Memory B cell (primary cell): ENCODE data around the gene OR2L5.
A peak's percentile ranks its signal among the peaks of the same experiment; 100 is the strongest.

ENCODE experiments used
- ATAC-seq: fragments of 150-1000 bp; cut with Tn5 transposase; 2 replicates; pipeline ENCODE4 v1.10.0; 2021; ENCODE audit warnings: low read depth, mild to moderate bottlenecking, moderate library complexity
- DNase-seq, 2 donors: peaks; one replicate each; pipeline ENCODE4 v3.0.0; 2022; ENCODE audit warnings: low spot score in 2 of 2
- H3K27ac Mint-ChIP-seq: one replicate; pipeline ENCODE4 v1.8.0; 2022; ENCODE audit warnings: mild to moderate bottlenecking, moderate library complexity, mixed read lengths
- H3K27me3 Mint-ChIP-seq: one replicate; pipeline ENCODE4 v1.8.0; 2022; ENCODE audit warnings: mixed read lengths
- H3K36me3 Mint-ChIP-seq: one replicate; pipeline ENCODE4 v1.8.0; 2022; ENCODE audit warnings: mild to moderate bottlenecking, mixed read lengths
- H3K4me1 Mint-ChIP-seq: one replicate; pipeline ENCODE4 v1.8.0; 2022; ENCODE audit warnings: mixed read lengths
- H3K4me3 Mint-ChIP-seq: one replicate; pipeline ENCODE4 v1.8.0; 2022; ENCODE audit warnings: mild to moderate bottlenecking, moderate library complexity, mixed read lengths
- H3K9me3 Mint-ChIP-seq: one replicate; pipeline ENCODE4 v1.8.0; 2022; ENCODE audit warnings: mixed read lengths

Gene OR2L5, protein sequence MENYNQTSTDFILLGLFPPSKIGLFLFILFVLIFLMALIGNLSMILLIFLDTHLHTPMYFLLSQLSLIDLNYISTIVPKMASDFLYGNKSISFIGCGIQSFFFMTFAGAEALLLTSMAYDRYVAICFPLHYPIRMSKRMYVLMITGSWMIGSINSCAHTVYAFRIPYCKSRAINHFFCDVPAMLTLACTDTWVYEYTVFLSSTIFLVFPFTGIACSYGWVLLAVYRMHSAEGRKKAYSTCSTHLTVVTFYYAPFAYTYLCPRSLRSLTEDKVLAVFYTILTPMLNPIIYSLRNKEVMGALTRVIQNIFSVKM

DNA sequence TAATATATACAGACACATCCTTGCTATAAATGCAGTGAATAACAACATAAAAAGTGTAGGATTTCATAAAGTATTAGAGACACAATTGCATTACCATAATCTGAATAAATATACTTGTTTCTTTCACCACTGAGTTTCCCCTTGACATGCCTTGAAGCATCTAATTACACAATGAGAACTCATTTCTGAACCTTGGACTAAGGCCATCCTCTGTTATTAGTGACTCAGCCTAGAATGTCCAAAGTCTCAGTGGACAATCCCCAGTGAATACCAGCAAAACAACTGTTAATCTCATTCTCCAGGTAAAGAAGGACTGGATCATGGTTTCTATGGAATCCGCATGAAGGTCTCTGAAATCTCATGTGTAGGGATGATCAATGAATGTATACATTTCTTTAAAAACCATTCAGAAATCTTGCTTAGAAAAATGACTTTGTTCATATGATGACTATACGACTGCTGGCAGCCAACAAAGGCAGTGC is at the start of gene OR2L5:
Gene OR2L5, plus strand, starts transcription at position 432 of the 482 bp plus-strand sequence. CDS start 8,288 bp downstream, outside the sequence.
- Mint-ChIP-seq H3K4me3 (no peak within 1 kb of the TSS), H3K27ac (no peak within 1 kb of the TSS), H3K9me3 (peaks cover 19% of the 10 kb centered on the region), H3K36me3 (peaks cover 2% of the 10 kb centered on the region), H3K27me3 (no peaks in the 10 kb centered on the region), H3K4me1 (no peaks in the 10 kb centered on the region)
- ATAC-seq (no peak), DNase-seq (no peak)

DNA sequence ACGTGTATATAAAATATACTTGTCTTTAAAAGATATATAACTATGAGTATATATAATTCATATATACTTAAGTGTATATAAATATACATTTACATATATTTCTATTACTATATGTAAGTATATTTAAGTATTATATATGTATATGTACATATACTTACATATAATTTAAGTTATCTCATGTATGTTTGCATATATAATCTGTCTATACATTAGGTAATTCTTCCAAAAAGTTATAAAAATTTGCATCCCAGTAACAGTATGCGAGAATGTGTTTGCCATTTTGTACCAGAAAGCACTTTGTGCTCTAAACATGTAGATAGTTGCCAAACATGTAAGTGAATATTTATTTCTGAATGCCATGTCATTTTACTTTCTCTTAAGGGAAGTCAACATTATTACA is 48.5 kb upstream of the OR2L5 start, which contains the start of gene OR2AK2:
Gene OR2AK2, plus strand, starts transcription at position 301 of the 400 bp plus-strand sequence. CDS start 144 bp downstream, outside the sequence.
- H3K36me3 Mint-ChIP-seq = peaks cover 2% of the 10 kb centered on the region
- peak within 1 kb of the TSS; percentile 54 for H3K27ac Mint-ChIP-seq
- DNase-seq (no peak), ATAC-seq (no peak)
- peaks cover 14% of the 10 kb centered on the region for H3K4me1 Mint-ChIP-seq
- H3K4me3 Mint-ChIP-seq = no peak within 1 kb of the TSS
- H3K27me3 Mint-ChIP-seq = peaks cover 5% of the 10 kb centered on the region
- H3K9me3 Mint-ChIP-seq = peaks cover 4% of the 10 kb centered on the region

DNA sequence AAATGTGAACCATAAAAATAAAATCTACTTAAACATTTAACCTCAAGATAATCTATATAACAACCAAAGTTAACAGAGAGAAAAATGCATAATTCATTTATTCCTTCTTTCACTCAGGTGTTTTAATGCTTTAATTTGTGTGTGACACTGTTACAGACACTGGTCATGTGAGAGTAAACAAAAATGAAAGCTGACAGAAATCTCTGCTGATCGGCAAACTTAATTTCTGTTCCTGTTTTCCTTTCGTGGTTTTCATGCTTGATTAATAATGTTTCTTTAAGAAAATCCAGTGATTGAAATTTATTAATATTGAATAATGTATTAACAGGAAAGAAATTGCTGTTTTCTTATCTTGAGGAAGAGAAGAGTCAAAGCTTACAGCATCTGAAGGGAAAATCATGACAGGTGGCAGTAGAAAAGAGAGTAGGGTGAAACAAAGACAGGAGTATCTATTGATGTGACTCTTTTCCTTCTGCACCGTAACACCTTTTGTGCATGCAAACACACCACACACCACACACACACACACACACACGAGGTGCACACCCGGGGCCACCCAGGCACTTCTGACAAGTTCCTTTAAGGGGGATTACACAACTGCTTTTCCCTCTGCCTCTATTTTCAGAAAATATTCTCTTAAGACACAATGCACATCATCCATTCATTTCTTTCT is 46.8 kb upstream of the OR2L5 start:
- Mint-ChIP-seq H3K4me3 (peak overlapping the region; percentile 48), H3K27ac (peak overlapping the region; percentile 54), H3K27me3 (peaks cover 2% of the 10 kb centered on the region), H3K9me3 (peaks cover 2% of the 10 kb centered on the region), H3K4me1 (peaks cover 14% of the 10 kb centered on the region), H3K36me3 (peaks cover 2% of the 10 kb centered on the region)
- ATAC-seq (peak; percentile 86), DNase-seq (peak in 1 of 2 donors; percentile 26)

DNA sequence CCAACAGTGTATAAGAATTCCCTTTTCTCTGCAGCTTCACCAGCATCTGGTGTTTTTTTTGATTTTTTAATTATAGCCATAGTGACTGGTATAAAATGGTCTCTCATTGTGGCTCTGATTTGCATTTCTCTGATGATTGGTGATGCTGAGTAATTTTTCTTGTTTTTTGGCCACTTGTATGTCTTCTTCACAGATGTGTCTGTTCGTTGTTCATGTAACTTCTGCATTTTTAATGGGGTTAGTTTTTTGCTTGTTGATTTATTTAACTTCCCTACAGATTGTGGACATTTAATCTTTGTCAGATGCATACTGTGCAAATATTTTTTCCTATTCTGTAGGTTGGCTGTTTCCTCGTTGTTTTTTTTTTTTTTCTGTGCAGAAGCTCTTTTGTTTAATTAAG is 20.5 kb upstream of the OR2L5 start:
- Mint-ChIP-seq H3K36me3 (no peaks in the 10 kb centered on the region), H3K4me1 (no peaks in the 10 kb centered on the region), H3K27ac (no peak overlapping the region), H3K4me3 (no peak overlapping the region), H3K27me3 (peaks cover 3% of the 10 kb centered on the region), H3K9me3 (peaks cover 2% of the 10 kb centered on the region)
- no peak for ATAC-seq
- no peak for DNase-seq

DNA sequence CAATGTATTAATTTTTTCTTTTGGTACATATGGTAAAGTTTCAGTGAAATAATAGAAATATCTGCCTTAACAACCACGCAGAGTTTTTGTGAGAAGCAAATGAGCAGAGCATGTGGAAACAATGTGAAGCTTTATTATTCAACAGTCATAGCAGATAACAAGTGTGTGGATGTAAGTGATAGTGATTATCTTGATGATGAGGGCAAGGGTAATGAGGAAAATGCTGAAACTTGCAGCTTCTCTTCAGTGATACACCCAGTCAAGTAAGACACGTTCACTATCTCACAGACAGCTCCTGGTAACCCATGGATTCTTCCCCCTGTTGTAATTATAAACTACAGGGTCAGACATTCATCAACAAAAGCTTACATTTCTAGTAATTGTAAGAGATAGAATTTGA is 14.6 kb upstream of the OR2L5 start:
- H3K27me3 Mint-ChIP-seq = peaks cover 3% of the 10 kb centered on the region
- H3K4me1 Mint-ChIP-seq = no peaks in the 10 kb centered on the region
- H3K36me3 Mint-ChIP-seq = peaks cover 5% of the 10 kb centered on the region
- H3K27ac Mint-ChIP-seq = no peak overlapping the region
- peaks cover 7% of the 10 kb centered on the region for H3K9me3 Mint-ChIP-seq
- DNase-seq (no peak), ATAC-seq (no peak)
- H3K4me3 Mint-ChIP-seq = no peak overlapping the region

DNA sequence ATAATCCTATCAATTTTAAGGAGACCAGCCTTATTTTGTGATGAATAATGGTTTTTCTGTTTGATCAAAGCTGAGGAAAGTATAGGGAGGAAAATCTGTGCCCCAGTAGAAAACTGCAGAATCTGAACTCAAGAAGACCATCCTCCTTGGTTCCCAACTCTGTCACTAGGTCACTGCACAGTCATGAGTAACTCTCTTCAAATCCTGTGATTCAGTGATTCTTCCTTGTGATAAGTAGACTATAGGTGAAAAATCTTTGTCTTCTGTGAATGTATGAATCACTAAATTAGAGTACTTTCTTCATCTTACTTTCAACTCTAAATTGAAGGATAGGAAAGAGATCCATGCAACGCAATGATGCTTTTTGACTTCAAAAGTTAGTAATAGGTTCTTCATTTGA is 13.3 kb upstream of the OR2L5 start:
- no peaks in the 10 kb centered on the region for H3K4me1 Mint-ChIP-seq
- peaks cover 3% of the 10 kb centered on the region for H3K27me3 Mint-ChIP-seq
- ATAC-seq = no peak
- H3K4me3 Mint-ChIP-seq = no peak overlapping the region
- peaks cover 5% of the 10 kb centered on the region for H3K36me3 Mint-ChIP-seq
- H3K9me3 Mint-ChIP-seq = peaks cover 7% of the 10 kb centered on the region
- no peak overlapping the region for H3K27ac Mint-ChIP-seq
- no peak for DNase-seq

DNA sequence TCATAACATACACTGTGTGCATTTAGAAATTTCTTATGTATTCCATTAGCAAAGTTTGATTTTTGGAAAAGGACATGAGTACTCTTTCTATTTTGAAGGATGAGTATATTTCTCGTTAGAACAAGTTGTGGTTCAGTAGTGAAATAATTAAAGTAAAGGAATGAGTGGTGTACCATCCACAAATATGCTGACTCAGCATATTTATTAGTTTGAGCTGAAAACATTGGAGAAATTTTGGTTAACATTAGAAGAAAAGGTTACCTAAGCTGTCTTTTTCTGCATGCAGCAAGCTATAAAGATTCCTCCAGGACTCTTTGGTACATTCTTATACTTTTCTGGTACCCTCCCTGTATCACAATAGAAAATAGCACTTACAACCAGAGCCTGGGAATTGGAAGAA is 5.7 kb upstream of the OR2L5 start:
- H3K27me3 Mint-ChIP-seq = peaks cover 5% of the 10 kb centered on the region
- H3K4me3 Mint-ChIP-seq = no peak overlapping the region
- ATAC-seq (no peak), DNase-seq (no peak)
- H3K36me3 Mint-ChIP-seq = peaks cover 6% of the 10 kb centered on the region
- H3K4me1 Mint-ChIP-seq = no peaks in the 10 kb centered on the region
- peaks cover 23% of the 10 kb centered on the region for H3K9me3 Mint-ChIP-seq
- no peak overlapping the region for H3K27ac Mint-ChIP-seq

DNA sequence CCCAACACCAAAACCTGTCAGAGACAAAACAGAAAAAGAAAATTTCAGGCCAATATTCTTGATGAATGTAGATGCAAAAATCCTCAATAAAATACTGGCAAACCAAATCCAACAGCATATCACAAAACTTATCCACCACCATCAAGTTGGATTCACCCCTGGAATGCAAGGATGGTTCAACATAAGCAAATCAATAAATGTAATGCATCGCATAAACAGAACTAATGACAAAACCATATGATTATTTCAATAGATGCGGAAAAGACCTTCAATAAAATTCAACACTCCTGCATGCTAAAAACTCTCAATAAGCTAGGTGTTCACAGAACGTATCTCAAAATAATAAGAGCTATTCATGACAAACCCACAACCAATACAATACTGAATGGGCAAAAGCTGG is 3.8 kb upstream of the OR2L5 start:
- DNase-seq (no peak), ATAC-seq (no peak)
- Mint-ChIP-seq H3K4me3 (no peak overlapping the region), H3K27me3 (peaks cover 2% of the 10 kb centered on the region), H3K36me3 (peaks cover 2% of the 10 kb centered on the region), H3K4me1 (no peaks in the 10 kb centered on the region), H3K27ac (no peak overlapping the region), H3K9me3 (peaks cover 18% of the 10 kb centered on the region)

DNA sequence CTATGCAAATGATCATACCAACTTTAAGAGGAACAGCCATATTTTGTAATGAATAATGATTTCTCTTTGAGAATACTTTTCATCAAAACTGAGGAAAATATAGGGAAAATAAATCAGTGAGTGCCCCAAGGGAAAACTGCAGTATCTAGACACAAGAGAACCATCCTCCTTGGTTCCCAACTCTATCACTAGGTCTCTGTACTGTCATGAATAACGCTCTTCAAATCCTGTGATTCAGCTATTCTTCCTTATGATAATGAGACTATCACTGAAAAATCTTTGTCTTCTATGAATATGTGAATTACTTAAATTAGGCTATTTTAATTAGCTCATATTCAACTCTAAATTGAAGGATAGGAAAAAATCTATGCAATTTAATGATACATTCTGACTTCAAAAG is 2.3 kb downstream of the OR2L5 start:
- H3K4me1 Mint-ChIP-seq = no peaks in the 10 kb centered on the region
- H3K27me3 Mint-ChIP-seq = no peaks in the 10 kb centered on the region
- no peak overlapping the region for H3K4me3 Mint-ChIP-seq
- H3K9me3 Mint-ChIP-seq = peaks cover 7% of the 10 kb centered on the region
- no peaks in the 10 kb centered on the region for H3K36me3 Mint-ChIP-seq
- DNase-seq = no peak
- ATAC-seq = no peak
- no peak overlapping the region for H3K27ac Mint-ChIP-seq

DNA sequence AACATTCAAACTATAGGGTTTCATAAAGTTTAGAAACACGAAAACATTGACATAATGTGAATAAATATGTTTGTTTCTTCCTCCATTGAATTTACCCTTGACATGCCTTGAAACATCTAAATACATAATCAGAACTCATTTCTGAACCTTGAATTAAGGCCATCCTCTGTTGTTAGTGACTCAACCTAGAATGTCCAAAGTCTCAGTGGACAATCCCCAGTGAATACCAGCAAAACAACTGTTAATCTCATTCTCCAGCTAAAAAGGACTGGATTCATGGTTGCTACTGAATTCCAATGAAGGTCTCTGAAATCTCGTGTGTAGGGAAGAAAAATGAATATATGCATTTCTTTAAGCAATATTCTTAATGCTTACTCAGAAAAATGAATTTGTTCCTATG is 16.3 kb downstream of the OR2L5 start, which contains the start of gene OR2L2:
Gene OR2L2, plus strand, starts transcription at position 301 of the 400 bp plus-strand sequence. CDS start 8,198 bp downstream, outside the sequence.
- no peak within 1 kb of the TSS for H3K27ac Mint-ChIP-seq
- H3K4me3 Mint-ChIP-seq = no peak within 1 kb of the TSS
- H3K9me3 Mint-ChIP-seq = peaks cover 5% of the 10 kb centered on the region
- DNase-seq = no peak
- no peak for ATAC-seq
- peaks cover 4% of the 10 kb centered on the region for H3K36me3 Mint-ChIP-seq
- no peaks in the 10 kb centered on the region for H3K4me1 Mint-ChIP-seq
- H3K27me3 Mint-ChIP-seq = peaks cover 1% of the 10 kb centered on the region

DNA sequence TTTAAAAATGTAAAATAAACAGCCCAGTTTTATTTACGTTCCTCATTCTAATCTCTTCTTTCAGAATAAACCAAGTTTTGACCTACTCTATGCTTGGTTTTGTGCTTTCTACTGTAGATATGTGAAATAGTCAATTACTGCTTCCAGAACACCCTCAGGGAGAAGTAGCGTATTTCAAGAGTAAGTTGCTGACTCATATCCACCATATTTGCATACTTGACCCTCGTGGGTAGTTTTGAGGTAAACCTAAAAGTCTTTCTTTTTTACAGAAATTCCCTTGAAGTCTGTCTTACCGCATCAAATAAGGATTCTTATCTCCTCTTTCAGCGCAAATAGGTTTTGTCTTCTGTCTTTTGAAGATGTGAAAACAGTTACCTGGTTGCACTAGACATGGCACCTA is 31.7 kb downstream of the OR2L5 start:
- H3K27me3 Mint-ChIP-seq = no peaks in the 10 kb centered on the region
- H3K4me3 Mint-ChIP-seq = no peak overlapping the region
- ATAC-seq (no peak), DNase-seq (no peak)
- H3K27ac Mint-ChIP-seq = no peak overlapping the region
- no peaks in the 10 kb centered on the region for H3K4me1 Mint-ChIP-seq
- H3K9me3 Mint-ChIP-seq = peaks cover 9% of the 10 kb centered on the region
- H3K36me3 Mint-ChIP-seq = no peaks in the 10 kb centered on the region

DNA sequence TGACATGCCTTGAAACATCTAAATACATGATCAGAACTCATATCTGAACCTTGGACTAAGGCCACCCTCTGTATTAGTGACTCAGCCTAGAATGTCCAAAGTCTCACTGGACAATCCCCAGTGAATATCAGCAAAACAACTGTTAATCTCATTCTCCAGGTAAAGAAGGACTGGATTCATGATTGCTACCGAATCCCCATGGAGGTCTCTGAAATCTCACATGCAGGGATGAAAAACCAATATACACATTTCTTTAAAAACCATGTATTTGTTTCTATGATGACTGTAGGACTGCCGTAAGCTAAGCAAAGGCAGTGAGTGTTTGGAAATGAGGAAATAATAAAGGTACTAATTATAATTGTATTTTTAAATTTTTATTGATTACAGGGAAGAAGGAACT is 33.1 kb downstream of the OR2L5 start, which contains the start of gene OR2L3:
Gene OR2L3, plus strand, starts transcription at position 301 of the 400 bp plus-strand sequence. CDS start 13,846 bp downstream, outside the sequence.
- no peaks in the 10 kb centered on the region for H3K27me3 Mint-ChIP-seq
- no peak within 1 kb of the TSS for H3K27ac Mint-ChIP-seq
- H3K36me3 Mint-ChIP-seq = no peaks in the 10 kb centered on the region
- DNase-seq (no peak), ATAC-seq (no peak)
- peaks cover 9% of the 10 kb centered on the region for H3K9me3 Mint-ChIP-seq
- H3K4me3 Mint-ChIP-seq = no peak within 1 kb of the TSS
- no peaks in the 10 kb centered on the region for H3K4me1 Mint-ChIP-seq

DNA sequence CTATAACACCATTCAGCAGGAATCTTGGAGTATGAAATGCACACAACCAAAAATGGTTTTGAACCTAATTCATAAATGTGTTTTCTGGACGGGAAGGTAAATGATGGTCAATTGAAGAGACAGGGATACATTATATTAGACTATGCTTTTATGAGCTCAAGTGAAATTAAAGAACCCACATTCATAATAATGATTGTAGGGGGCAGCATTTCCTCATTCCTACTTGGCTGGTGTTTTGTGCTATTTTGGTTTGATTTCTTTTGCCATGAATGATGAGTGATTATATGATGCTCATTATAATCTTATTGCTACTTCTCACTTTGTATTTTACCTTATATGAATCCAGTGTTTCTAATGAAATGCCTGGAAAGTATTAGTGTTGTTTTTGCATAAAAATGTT is 33.5 kb downstream of the OR2L5 start:
- Mint-ChIP-seq H3K27me3 (no peaks in the 10 kb centered on the region), H3K9me3 (peaks cover 9% of the 10 kb centered on the region), H3K4me1 (no peaks in the 10 kb centered on the region), H3K4me3 (no peak overlapping the region), H3K36me3 (no peaks in the 10 kb centered on the region), H3K27ac (no peak overlapping the region)
- ATAC-seq (no peak), DNase-seq (no peak)

DNA sequence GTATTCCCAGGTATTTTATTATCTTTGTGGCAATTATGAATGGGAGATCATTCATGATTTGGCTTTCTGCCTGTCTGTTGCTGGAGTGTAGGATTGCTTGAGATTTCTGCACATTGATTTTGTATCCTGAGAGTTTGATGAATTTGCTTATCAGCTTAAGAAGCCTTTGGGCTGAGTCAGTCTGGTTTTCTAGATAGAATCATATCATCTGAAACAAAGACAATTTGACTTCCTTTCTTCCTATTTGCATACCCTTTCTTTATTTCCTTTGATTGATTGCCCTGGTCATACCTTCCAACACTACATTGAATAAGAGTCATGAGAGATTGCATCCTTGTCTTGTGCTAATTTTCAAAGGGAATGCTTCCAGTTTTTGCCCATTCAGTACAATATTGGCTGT is 41.2 kb downstream of the OR2L5 start:
- Mint-ChIP-seq H3K4me3 (no peak overlapping the region), H3K27ac (no peak overlapping the region), H3K4me1 (no peaks in the 10 kb centered on the region), H3K27me3 (peaks cover 1% of the 10 kb centered on the region), H3K9me3 (peaks cover 19% of the 10 kb centered on the region), H3K36me3 (peaks cover 1% of the 10 kb centered on the region)
- no peak for ATAC-seq
- no peak for DNase-seq
